ENCODE data around the gene PWWP2B. TPM values are rescaled to one million over a fixed set of nuclear protein-coding genes. Genes with fewer than 3 reads are reported as not detected.

PWWP2B gene
- total and polyA plus RNA-seq, 2 of the 8 experiments (the other 6 are each of a cell fraction or from before 2014, with no cell fraction given) = 5.3 to 10.8 TPM

- H4K8ac ChIP-seq (ENCODE audit: extremely low read depth, insufficient read depth, low read length) = no peak overlapping the region
- peak overlapping the region; percentile 44 for H2BK5ac ChIP-seq (ENCODE audit: low read depth, low read length)
- FAIRE-seq (no peak), DNase-seq (ENCODE audit: low read depth in 1 of 2, low spot score in 2 of 2) (no peak)
- peaks cover 8% of the 10 kb centered on the region; the same call in 1 of the 2 replicates for H3K23me2 ChIP-seq (ENCODE audit: low read depth, low read length)
- no peaks in the 10 kb centered on the region for H3K79me2 ChIP-seq (ENCODE audit: control insufficient read depth in 1 of 2, insufficient read depth in 2 of 2, low read length in 2 of 2)
- no peak overlapping the region for H3K4me3 ChIP-seq (ENCODE audit: extremely low read depth in 1 of 4, insufficient read depth in 2 of 4, low read depth in 3 of 4, low read length in 4 of 4)
- POLR2A ChIA-PET (ENCODE audit: partially characterized antibody) = no interaction called here
- H2BK15ac ChIP-seq (ENCODE audit: low read length) = 0 out of 2 replicates have a peak overlapping the region, but pooled peaks have one; percentile 77
- no peak overlapping the region for H3K27ac ChIP-seq (ENCODE audit: low read depth, low read length)
- no peaks in the 10 kb centered on the region for H3K79me1 ChIP-seq (ENCODE audit: low read depth, low read length)
- H3K56ac ChIP-seq (replicated peaks; ENCODE audit: insufficient read length, low read depth, low read length) = peak overlapping the region; percentile 49
- H3K14ac ChIP-seq (ENCODE audit: insufficient read length) = no peak overlapping the region
- no peak overlapping the region for H4K5ac ChIP-seq (ENCODE audit: insufficient read length, low read depth, low read length)
- H2BK120ac ChIP-seq (replicated peaks; ENCODE audit: low read depth, low read length) = no peak overlapping the region
- H3K36me3 ChIP-seq (ENCODE audit: control insufficient read depth in 2 of 4, insufficient read depth in 4 of 4, low read length in 3 of 4) = no peaks in the 10 kb centered on the region
- no peak overlapping the region for H4K91ac ChIP-seq (replicated peaks; ENCODE audit: insufficient read length, low read length)
- no peak overlapping the region for H3K23ac ChIP-seq (ENCODE audit: insufficient read length)
- H3K4me1 ChIP-seq (replicated peaks in 1 of 4; ENCODE audit: control insufficient read depth in 3 of 4, insufficient read depth in 4 of 4, low read length in 3 of 4) = peaks cover 0 to 18% (median 13%) of the 10 kb centered on the region in 4 experiments; a peak in 6 of 7 replicates
- 81% methylated on average over 2 of the region's 2 CpGs; no CpG with 5 or more reads in 1 of the 2 experiments for WGBS, 2 experiments (ENCODE audit: extremely low coverage in 1 of 2, insufficient coverage in 1 of 2, insufficient read length in 1 of 2, insufficient replicate concordance in 2 of 2, low coverage in 1 of 2, low lambda C conversion rate in 2 of 2, missing lambda C conversion rate in 1 of 2)
- H2AK5ac ChIP-seq (ENCODE audit: low read depth, low read length) = peak overlapping the region; percentile 93; the same call in 1 of the 2 replicates
- peaks cover 0 to 7% of the 10 kb centered on the region in 2 experiments for H4K20me1 ChIP-seq (replicated peaks in 1 of 2; ENCODE audit: control insufficient read depth in 1 of 2, insufficient read depth in 2 of 2, low read length in 2 of 2)
- no peaks in the 10 kb centered on the region for H3K9me3 ChIP-seq (ENCODE audit: insufficient read depth in 2 of 2, low read depth in 1 of 2, low read length in 1 of 2)
- H3K18ac ChIP-seq (ENCODE audit: extremely low read depth, low read length) = no peak overlapping the region
- no peak overlapping the region for H3K4ac ChIP-seq (replicated peaks; ENCODE audit: insufficient read length, low read depth, low read length)
- no peak overlapping the region for H3K4me2 ChIP-seq (ENCODE audit: insufficient read depth in 1 of 2, low read depth in 2 of 2, low read length in 2 of 2)
- H2AFZ ChIP-seq (ENCODE audit: low read length) = no peak overlapping the region
- no peaks in the 10 kb centered on the region for H3K27me3 ChIP-seq (replicated peaks in 1 of 4; ENCODE audit: control insufficient read depth in 3 of 4, extremely low read depth in 1 of 4, insufficient read depth in 3 of 4, low read length in 3 of 4)
- no peak overlapping the region for H3K9ac ChIP-seq (replicated peaks in 1 of 4; ENCODE audit: extremely low read depth in 1 of 4, low read depth in 3 of 4, low read length in 3 of 4)
- 0 out of 2 replicates have a peak overlapping the region, but pooled peaks have one; percentile 14 for H2BK12ac ChIP-seq (ENCODE audit: low read depth, low read length)
- H2BK20ac ChIP-seq (ENCODE audit: low read length) = no peak overlapping the region
- TF ChIP-seq SP2 (IDR thresholded peaks at IDR 0.05; ENCODE audit: low read length) (no peak), HDAC2 (IDR thresholded peaks at IDR 0.05; ENCODE audit: borderline replicate concordance in 1 of 2, low read depth in 2 of 2, low read length in 2 of 2) (no peak), ZNF274 (IDR thresholded peaks at IDR 0.05; ENCODE audit: borderline replicate concordance, extremely low read depth, low read length) (no peak), TCF12 (IDR thresholded peaks at IDR 0.05; ENCODE audit: low read depth, low read length) (no peak), GTF2F1 (IDR thresholded peaks at IDR 0.05; ENCODE audit: borderline replicate concordance, low read depth, low read length) (no peak)
- CTCF ChIA-PET (ENCODE audit: partially characterized antibody) = interaction anchor here (0.8 to 2.9 kb wide), 3 partner anchors 29 to 67 kb away, joined by 3 to 8 read pairs (median 7); no protein-coding TSS in a partner anchor
These were observed 4.7 kb upstream of the PWWP2B start for GRCh38 chr10:132392184-132392800.

All from H1 (cell line).